Cerebellar nuclear complex (tissue), 1 donor: ENCODE results near the gene MYCBPAP.
A peak's percentile ranks its signal among the peaks of the same experiment; 100 is the strongest.

ENCODE experiments used
- DNase-seq, 2 experiments: peaks; one replicate each; lab custom pipeline; 2025; lab: John Stamatoyannopoulos, UW

The MYCBPAP gene

DNA sequence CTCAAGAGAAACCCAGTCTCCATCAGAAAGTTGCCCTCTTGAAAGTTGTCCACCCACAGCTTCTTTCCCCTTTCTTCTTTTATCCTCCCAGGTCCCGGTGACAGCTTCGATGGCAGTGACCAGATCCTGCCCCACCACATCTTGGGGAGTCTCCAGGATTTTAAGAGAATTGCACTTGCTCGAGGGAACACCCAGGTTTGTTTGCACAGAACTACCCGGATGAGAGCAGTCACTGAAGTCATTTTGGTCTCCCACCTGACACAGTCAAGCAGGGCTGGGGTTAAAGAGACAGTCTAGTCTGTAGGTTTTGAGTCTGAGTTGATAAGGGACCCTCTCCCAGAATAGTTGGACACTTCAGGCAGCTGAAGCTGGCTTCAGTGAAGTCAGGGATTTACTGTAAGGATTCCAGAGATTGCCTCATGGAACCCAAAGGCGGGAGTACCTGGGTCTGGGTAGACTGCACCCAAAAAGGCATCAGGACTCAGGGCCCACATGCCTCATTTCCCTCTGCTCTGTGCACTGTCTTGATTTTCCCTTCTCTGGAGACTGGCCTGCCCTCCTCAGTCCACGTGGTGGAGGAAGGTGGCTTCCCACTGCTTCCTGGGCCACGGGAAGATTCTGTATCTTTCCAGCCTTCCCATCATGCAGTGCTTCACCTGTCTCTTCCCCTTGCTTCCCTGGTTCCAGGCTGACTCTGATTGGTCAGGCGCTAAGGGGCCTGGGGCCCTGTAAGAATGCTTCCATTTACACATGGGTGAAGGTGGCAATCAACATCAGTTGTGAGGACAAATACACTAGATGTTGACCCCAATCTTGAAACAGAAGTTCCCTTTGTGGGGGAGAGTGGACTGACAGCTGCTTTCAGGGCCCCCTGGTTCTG, 9.5 kb downstream of the MYCBPAP start:
- DNase-seq, result no peak

DNA sequence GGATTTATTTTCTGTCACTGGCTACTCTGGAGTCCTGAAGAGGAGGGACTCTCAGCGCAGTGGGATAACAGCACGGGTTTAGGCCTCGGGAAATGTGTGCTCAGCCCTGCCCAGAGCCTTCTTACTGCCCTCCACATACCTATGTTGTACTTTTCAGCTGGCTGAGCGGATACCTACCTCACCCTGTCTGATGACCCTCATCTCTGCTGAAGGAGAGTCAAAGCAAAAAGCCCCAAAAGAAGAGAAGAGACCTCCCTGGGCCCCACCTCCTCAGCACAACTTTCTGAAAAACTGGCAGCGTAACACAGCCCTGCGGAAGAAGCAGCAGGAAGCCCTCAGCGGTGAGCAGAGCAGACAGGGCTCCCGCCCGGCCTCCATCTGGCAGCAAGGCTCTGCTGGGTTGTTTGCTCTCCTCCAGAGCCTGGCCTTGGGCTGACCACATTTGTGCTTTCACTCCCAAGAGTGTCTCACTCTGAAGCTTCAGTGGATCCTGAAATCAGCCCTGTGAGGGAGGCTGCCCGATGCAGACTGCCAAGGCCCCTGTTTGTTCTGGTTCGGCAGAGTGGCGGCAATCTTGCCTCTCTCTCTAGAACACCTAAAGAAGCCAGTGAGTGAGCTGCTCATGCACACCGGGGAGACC, 10.3 kb downstream of the MYCBPAP start:
- peak; percentile 18 to 61 for DNase-seq

DNA sequence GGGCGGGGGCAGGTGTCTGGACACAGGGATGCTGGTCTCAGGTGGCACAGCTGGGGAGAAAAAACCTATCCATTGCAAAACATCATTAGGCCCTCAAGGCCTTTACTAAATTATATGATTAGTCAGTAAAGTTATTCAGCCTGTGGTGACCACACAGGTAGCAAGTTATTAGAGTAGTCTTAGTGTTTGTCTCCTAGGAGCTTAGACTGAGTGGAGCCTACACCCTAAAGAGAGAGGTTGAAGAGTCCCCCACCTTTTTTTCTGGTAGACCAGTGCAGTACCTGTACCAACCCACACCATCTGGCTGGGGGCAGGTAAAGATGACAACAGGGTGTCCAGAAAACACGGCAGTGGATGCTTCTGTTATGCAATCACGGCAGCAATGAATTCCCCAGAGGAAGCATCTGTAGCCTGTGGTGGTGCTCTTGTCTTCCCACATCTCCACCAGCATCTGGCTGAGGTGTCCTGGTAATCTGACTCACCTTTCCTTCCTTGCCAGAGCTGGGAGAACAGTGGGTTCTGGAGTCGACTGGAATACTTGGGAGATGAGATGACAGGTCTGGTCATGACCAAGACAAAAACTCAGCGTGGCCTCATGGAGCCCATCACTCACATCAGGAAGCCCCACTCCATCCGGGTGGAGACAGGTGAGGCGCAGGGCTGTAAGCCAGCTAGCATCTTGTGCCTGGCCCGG, 11.0 kb downstream of the MYCBPAP start:
- DNase-seq, result no peak

DNA sequence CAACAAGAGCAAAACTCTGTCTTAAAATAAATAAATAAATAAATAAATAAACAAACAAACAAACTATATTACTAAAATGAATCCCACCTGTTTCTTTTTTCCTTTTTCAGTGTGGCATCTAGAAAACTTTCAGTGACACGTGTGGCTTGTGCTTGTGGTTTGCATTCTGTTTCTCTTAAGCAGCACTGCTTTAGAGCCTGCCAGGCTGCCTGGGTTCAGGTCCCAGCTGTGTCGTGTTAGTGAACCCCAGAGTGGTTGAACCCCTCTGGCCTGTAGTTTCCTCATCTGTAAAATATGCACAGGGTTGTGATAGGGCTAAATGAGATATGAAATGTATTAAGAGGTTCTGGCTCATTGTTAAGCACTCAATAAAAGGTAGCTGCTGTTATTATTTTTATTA, 12.2 kb downstream of the MYCBPAP start:
- no peak for DNase-seq

DNA sequence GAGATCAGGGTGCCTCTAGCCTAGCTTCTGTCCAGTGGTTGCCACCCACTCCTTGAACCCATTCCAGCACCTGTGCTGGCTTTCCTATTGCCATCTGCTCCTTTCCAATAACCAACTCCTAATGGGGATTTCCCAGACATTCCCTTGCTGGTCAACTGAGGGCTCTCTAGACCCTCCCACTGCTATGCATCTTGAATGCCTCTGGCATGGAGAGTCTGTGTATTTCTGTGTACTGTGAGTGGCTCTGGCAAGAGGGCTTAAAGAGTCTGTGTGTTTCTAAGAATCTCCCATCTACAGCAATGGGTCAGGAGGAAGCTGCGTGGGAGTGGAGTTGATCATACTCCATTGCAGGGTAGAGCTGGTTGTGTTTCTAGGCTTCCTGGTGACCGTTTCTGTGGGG, 13.3 kb downstream of the MYCBPAP start:
- DNase-seq, result no peak

DNA sequence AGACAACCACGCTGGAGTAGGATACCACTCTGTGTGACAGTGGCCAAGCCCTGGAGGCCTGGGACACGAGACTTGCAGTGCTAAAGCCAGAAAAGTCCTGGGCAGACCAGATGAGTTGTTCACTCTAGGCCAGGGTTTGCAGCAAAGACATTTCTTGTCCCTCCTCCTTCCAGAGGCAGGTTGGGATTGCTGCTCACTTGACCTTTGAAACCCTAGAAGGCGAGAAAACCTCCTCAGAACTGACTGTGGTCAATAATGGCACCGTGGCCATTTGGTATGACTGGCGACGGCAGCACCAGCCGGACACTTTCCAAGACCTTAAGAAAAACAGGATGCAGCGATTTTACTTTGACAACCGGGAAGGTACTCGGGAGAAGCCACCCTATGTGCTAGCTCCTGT, 14.5 kb downstream of the MYCBPAP start:
- no peak for DNase-seq

DNA sequence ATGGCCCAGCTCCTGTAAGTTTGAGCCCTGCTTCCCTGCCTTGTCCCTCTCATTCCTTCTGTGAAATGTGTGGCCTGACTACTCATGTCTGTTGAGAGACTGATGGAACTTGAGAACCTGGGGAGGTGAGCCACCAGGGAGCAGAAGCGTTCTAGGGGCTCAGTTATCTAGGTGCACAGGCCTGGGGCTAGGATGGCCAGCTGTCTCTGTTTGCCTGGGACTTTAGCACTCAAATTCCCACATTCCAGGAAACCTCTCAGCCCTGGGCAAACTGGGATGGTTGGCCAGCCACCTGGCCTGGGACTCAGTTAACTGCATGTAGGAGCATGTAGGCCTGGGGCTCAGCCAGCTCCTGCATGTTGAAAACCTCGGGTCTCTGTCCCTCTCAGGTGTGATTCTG, 15.0 kb downstream of the MYCBPAP start:
- DNase-seq, result no peak

DNA sequence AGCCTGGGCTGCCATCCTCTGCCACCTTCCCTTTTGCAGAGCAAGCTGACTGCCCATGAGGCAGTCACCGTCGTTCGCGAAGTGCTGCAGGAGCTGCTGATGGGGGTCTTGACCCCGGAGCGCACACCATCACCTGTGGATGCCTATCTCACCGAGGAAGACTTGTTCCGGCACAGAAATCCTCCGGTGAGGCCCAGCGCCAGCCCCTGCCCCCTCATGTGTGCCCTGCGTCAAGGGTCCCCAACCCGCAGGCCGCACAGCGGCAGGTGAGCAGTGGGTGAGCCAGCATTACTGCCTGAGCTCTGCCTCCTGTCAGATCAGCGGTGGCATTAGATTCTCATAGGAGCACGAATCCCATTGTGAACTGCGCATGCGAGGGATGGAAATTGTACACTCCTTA, 16.6 kb downstream of the MYCBPAP start:
- no peak for DNase-seq

DNA sequence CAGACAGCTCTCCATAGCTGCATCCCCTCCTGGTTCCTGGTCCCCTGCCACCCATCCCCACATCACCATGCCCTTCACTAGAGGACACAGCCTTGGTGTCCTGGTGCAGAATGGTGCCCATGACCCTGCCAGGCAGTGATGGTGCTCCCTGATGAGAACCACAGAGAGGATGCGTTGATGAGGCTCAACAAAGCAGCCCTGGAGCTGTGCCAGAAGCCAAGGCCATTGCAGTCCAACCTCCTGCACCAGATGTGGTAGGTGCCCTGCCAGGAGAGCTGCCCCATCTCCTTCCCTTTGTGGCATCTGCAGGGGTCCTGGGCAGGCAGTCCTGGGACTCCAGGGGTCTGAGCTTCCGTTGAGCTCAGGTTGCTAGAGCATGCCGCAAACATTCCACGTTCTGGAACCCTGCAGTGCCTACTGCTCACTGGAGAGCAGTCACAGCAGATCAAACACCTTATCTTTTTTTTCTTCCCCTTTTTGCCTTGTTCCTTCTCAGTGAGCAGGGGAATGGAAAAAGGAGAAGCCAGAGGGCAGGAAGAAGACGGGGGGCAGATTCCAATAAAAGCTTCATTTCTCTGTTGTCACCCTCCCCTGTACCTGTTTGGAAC, 19.0 kb downstream of the MYCBPAP start:
- no peak for DNase-seq

DNA sequence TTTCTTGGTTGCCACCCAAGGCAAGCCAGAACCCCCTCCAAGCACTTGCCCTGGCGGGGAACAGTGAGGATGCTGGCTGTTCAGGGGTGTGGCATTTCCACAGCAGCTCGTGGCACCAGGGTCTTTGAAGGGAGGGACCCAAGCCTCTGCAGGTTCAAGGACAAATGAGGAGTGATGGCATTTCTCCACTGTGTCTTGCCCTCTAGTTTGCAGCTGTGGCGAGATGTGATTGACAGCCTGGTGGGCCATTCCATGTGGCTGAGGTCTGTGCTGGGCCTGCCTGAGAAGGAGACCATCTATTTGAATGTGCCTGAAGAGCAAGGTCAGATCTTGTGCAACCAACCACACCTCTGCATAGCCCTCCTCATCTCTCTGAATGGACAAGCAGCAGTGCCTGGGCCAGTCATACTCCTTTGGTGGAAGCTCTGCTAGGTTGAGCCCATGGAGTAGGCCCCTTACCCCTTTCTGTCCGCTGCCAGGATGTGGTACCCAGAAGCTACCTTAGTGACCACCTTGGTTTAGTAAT, 19.8 kb downstream of the MYCBPAP start:
- no peak for DNase-seq

DNA sequence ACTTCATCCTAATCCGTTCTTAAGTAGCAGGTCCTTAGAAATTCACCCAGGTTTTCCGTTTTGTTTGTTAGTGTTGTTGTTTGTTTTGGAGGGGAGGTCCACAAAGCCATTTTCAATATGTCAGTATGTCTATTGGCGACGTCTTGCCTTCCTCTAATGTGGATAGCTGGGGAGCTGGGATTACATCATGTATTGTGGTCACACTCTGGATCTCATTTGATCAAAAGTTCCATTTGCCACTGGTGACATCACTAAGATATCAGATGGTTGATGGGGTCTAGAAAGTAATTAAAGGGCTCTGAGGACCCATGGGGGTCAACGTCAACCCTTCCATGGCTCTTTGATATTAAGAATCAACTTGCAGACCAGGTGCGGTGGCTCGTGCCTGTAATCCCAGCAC, 21.6 kb downstream of the MYCBPAP start:
- DNase-seq, result no peak

DNA sequence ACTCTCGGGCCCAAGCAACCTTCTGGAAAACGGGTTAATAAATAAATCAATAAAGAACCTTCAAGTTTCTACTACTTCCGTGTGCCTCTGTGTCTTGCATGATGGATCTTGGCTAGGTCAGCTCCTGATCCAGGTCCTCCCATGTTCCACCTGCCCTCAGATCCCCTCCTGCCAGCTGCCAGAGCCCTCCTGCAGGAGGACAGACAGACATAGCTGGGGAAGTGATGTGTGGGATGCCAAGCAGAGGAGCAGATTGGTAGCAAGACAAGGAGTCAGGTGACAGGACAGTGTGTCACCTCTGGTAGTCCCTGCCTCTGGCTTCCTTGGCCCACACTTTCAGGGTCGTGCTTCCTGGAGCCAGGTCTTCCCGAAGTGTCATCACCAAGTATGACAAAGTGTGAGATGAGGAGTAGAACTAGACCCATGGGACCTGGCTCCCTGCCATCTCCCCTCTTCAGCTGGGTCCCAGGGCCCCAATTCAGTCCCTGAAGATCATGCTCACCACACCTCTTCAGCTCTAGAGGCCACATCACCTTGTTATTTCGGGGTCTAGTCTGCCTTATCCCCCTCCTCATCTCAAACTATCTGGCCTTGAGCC, 23.3 kb downstream of the MYCBPAP start:
- DNase-seq, result no peak

DNA sequence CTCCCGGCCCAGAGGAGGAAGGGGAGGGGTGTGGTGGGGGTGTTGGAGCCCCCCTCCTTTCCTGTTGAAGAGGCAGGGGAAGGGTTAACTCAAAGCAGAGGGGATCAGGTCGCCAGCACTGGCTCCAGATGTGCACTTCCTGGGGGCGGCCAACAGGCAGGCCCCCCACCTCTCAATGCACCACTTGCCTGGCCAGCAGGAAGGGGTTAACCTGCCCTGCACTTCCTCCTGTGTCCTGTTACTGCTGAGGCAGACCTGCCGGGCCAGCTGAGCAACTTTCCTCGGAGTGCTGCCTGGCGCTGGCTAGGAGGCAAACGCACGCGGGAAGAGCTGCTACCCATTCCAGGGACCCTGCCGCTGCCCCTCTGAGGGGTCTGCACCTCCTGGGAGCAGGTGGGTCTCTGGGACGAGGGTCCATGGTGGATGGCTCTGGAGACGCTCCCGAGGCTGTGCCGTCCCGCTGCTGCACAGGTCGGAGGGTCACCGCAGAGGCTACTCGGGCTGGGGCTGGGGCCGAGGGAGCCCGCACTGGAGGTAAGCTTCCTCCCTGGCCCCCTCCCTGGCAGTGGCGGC, 24.3 kb downstream of the MYCBPAP start, which contains the start of gene EPN3:
Gene EPN3, plus strand, starts transcription at position 284 of the 573 bp plus-strand sequence. CDS start 3,822 bp downstream, outside the sequence.
- DNase-seq, result no peak

DNA sequence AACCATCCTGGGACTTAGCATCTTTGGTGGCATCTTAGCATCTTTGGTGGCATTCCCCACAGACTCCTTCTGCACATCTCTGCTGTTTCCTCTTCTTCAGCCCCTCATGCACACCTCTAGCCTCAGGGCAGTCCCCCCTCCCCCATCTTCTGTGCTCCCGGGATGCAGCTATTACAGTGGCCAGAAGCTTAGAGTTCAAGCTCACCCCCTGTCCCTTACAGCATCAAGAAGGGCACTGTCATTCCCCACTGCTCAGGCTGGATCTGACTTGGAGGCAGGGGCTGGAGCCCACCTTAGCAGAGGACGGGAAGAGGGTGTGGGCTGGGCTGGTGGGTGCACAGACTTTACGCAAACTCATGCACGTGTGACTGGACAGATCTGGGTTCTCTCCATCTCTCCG, 24.9 kb downstream of the MYCBPAP start:
- no peak for DNase-seq

DNA sequence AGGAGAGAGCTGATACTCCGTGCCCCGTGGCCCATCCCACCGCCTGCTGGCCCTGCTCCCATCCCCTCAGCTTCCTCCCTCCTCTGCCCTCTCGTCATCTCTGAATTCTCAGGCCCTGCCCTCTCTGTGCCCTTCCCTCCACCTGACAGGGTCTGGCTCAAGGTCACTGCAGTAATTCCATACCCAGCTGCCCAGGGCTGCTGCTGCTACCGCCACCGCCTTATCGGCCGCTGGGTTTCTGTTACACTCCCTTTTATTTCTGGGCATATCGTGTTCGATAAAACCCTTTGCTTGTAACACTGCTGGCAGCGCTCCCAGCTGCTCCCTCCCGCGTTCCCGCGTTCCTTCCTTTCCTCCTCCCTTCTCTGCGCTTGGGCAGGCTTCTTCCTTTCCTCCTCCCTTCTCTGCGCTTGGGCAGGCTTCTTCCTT, 25.5 kb downstream of the MYCBPAP start:
- no peak for DNase-seq

DNA sequence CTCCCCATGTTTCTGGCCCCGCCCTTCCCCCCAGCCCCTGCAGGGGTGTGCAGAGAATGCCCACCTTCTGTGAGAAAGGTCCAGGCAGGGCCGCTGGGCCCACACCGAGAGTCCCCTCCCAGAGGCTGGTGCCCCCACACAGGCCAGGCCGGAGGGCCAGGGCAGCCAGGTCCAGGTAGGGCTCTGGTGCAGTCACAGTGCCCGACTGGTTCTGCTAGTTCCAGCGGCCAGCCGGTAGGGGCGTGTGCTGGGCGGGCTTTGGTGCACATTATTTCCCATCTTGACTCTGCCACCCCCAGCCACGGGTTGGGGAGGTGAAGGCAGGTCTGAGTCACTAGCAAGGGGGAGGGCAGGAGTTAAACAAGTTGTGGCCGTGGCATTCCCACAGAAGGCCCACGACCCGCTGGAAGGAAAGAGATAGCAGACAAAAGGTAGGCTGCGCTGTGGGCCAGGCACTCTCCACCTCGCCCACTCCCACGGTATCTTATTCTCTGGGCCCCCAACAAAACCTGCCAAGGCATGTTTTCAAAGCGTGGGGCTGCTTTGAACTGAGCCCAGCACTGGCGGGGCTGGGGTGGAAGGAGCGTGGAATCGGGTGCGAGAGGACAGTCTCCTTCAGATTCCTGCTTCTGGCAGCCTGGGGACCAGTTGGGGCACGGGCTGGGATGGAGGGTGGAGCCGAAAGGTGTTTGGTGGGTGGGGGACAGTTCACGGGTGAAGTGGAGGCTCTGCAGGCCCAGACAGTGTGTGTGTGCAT, 26.2 kb downstream of the MYCBPAP start:
- DNase-seq, result no peak

DNA sequence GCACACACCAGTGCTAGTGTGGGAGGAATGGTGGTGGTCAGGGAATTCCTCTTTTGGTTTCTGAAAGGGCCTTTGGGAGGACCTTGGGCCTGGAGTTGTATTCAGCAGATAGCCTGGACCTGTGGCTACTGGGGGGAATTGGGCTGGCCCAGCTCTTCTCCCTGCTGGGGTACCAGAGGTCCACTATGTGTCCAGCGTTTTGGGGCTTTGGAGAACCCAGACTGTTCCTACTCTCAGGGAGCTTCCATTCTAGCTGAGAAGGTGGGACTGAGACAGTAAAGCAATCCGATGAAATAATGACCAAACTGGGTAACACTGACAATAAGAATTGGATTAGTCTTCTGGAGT, 26.7 kb downstream of the MYCBPAP start:
- no peak for DNase-seq

DNA sequence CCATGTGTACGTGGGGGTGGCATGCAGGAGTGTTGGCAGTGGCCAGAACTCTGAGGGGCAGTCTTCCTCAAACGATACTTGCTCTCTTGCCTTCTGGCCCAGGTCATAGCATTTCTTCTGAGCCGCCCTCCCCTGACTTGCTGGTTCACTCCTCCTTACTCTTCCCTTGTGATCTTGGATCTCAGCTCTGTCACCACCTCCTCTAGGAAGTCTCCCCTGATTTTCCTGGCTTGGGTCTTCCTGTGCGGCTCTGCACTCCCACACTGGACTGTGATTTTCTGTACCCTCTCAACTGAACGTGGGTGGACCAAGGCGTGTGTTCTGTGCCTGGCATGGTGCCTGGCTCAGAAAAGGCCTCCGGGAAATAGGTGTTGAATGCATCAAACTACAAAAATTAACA, 27.2 kb downstream of the MYCBPAP start:
- no peak for DNase-seq

DNA sequence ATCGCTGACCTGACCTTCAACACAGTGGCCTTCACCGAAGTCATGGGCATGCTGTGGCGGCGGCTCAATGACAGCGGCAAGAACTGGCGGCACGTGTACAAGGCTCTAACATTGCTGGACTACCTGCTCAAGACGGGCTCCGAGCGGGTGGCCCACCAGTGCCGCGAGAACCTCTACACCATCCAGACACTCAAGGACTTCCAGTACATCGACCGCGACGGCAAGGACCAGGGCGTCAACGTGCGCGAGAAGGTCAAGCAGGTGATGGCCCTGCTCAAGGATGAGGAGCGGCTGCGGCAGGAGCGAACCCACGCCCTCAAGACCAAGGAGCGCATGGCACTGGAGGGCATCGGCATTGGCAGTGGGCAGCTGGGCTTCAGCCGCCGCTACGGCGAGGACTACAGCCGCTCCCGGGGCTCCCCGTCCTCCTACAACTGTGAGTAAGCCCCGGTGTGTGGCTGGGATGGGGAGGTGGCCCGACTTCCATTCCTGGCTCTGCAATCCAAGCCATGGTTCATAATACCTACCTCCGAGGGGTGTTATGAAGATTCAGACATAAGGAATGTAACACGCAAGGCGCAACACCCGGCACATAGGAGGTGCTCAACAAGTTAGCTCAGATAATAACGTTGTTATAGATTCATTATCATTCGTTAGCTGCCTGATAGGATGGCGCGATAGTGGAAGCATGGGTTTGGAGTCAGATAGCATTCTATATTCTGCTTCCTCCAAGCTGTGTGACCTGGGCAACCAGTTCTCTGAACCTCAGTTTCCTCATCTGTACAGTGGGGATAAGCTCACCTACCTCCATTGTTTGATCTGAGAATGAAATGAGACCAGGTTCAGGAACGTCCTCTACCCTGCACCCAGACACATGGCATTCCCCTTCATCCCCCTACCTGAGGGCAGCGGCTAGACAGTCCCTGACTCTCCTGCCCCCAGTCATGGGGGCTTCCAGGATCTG, 28.7 kb downstream of the MYCBPAP start:
- no peak for DNase-seq
